ENCODE measurements around the gene RAMP2.
A peak's percentile ranks its signal among the peaks of the same experiment; 100 is the strongest.

The RAMP2 gene

DNA sequence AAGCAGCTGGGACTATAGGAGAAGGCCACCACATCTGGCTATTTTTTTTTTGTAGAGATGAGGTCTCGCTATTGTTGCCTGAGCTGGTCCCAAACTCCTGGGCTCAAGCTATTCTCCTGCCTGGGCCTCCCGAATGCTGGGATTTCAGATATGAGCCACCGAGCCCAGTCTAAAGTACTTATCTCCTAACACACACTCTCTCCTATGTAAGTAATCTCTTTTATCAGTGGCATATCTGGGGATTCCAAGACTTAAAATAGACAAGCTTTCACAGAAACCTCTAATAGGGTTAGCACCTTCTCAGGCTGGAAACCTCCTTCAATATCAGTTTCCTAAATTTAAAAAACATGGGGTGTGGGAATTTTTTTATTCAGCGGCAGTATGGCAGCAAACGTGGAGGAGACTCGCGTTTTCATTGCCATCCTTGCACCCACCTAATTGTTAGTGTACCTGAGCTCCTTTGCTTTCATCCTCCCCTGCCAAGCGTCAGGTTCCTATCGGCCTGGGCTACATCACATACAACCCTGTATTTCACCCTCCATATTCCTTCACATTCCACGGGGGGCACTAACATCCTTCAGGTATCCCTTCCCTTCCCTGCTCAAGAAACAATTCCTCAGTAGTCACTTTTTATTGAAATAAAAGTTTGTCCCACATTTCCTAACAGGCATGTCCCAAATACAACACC is 17.3 kb upstream of the RAMP2 start:
- H3K4me3 ChIP-seq (ENCODE audit: low read depth, low read length), result peak overlapping the region; percentile 73
- TF ChIP-seq, protein P1, sequence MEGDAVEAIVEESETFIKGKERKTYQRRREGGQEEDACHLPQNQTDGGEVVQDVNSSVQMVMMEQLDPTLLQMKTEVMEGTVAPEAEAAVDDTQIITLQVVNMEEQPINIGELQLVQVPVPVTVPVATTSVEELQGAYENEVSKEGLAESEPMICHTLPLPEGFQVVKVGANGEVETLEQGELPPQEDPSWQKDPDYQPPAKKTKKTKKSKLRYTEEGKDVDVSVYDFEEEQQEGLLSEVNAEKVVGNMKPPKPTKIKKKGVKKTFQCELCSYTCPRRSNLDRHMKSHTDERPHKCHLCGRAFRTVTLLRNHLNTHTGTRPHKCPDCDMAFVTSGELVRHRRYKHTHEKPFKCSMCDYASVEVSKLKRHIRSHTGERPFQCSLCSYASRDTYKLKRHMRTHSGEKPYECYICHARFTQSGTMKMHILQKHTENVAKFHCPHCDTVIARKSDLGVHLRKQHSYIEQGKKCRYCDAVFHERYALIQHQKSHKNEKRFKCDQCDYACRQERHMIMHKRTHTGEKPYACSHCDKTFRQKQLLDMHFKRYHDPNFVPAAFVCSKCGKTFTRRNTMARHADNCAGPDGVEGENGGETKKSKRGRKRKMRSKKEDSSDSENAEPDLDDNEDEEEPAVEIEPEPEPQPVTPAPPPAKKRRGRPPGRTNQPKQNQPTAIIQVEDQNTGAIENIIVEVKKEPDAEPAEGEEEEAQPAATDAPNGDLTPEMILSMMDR (IDR thresholded peaks at IDR 0.05; ENCODE audit: low read depth, low read length), result no peak
- DNase-seq (ENCODE audit: low read depth, low spot score), result no peak
- in situ Hi-C loops (cut with HindIII; ENCODE audit: low sequenced_read_pairs), result no loop called here

DNA sequence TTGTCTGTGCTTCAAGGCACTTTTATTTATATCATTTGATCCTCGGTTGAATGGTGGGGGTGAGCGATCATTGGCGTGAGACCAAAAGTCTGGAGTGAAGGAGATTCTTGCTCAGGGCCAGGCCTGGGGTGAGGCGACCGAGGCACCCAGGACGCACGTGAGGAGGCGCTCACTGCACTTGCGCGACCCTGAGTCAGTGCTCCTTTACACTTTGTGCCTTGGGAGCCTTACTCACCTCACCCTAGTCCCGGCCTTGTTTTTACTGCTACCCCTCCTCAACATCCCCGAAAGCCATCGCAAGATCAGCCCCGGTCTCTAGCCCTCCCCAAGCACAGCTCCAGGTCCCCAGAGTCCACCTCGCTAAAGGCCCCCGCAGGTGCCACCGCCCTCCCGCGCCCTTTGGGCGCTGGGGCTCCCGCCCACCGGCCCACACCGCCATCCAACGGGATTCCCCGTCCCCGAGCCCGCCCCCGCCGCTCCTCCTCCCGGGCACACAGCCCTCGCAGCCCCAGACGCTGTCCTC is 16.7 kb upstream of the RAMP2 start:
- peak; percentile 36 for DNase-seq (ENCODE audit: low read depth, low spot score)
- in situ Hi-C loops (cut with HindIII; ENCODE audit: low sequenced_read_pairs), result no loop called here
- TF ChIP-seq, protein P1 (IDR thresholded peaks at IDR 0.05; ENCODE audit: low read depth, low read length), result no peak
- H3K4me3 ChIP-seq (ENCODE audit: low read depth, low read length), result peak overlapping the region; percentile 73

DNA sequence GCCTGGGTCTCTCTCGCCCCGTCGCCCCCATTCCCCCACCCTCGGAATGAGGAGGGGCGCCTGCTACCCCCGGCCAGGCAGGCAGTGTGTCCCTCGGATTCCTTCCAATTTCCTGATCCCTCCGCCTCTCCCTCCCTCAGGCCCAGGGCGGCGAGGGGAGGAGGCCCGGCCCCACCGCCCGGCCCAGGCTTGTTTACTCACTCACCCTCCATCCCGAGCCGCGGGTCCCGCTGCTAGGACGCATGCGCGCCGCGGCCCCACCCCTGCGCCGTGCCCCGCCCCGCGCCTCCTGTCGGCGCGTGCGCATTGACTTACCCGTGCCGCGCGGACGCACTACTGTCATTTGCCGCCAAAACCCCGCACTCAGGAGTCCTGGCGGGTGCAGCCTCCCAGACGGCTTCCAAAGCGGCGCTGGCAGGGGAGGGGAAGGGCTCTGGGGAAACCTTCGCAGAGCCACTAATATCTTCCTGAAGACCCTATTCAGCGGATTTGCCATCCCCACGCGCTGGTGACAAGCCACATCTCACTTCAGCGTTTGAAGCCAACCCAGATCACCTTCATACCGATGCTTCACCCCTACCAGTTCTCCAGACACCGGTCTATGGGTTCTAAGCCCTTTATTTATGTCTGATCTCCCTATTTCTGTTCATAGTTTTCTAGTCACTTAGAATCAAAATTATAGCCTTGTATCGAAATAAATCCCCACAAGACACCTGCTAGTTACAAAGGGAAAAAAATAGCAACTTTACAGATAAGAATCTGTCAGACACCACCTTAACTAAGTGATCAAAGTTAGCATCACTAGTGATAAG is 16.0 kb upstream of the RAMP2 start, which contains the start of gene EZH1:
TSS of gene EZH1 (minus strand) at position 235 of the 812 bp plus-strand sequence. CDS start 16,099 bp downstream, outside the sequence.
- peak within 1 kb of the TSS; percentile 73 for H3K4me3 ChIP-seq (ENCODE audit: low read depth, low read length)
- in situ Hi-C loops (cut with HindIII; ENCODE audit: low sequenced_read_pairs), result no loop called here
- TF ChIP-seq, protein P1 (IDR thresholded peaks at IDR 0.05; ENCODE audit: low read depth, low read length), result no peak
- DNase-seq (ENCODE audit: low read depth, low spot score), result peak; percentile 91

DNA sequence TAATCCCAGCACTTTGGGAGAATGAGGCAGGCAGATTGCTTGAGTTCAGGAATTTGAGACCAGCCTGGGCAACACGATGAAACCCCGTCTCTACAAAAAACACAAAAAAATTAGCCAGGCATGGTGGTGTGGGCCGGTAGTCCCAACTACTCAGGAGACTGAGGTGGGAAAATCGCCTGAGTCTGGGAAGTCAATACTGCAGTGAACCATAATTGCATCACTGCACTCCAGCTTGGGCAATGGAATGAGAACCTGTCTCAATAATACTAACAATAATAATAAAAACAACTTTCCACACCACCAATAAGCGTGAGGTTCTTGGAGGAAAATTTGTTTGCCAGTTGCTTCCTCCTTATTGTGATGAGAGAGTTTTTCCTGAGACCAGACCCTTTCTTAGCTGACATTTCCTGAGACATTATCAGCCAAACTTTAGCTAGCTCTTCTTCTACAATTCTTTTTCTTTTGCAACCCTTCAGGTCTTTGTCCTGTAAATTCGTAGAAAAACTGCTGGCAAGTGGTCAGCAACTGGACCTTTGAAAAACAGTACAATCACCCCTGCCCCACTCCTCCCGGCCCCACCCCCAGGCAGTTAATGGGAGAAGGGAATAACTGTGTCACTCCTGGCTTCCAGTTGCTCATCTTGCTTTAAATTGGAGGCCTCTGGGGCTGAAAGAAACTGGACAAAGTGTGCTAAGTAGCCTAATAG is 12.7 kb upstream of the RAMP2 start:
- in situ Hi-C loops (cut with HindIII; ENCODE audit: low sequenced_read_pairs), result no loop called here
- TF ChIP-seq, protein P1 (IDR thresholded peaks at IDR 0.05; ENCODE audit: low read depth, low read length), result no peak
- H3K4me3 ChIP-seq (ENCODE audit: low read depth, low read length), result no peak overlapping the region
- DNase-seq (ENCODE audit: low read depth, low spot score), result no peak

DNA sequence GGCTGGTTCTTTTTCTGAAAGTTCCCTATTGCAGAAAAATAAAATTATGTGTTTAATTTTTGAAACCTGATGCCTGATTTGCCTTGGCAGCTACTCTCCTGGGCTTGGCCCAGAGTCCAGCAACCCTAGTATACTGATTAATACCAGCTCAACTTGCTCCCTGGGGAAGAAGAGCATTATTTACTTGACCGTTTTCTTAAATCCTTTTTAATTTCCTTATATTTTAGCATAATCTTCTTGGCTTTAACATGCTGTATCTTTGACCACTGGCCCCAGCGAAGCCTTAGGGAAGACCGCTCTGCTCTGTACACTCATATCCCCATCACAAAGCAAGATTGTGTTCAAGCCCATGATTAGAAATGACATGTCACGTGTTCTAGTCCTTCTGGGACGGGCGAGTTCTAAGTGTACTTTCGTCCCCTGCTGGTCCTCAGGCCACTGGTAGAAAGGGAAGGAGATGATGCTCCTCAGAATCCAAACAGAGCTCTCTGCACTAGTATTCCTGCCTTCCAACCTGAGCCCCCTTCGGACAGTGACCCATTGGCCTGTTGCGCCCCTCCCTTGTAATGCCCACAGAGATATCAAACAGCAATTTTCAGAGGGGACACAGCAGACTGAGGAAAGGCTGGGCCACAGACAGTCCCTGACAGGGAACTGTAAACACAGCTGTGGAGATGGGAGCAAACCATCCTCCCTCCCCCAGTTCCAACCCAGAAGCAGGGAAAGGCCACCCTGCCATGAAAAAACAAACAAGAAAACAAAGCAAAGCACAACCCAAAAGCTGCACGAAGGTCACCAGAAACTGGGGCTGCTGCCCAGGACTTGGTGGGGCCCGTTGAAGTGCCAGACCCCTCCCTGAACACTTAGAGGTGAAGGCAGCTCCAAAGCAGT is 11.9 kb upstream of the RAMP2 start:
- DNase-seq (ENCODE audit: low read depth, low spot score), result no peak
- in situ Hi-C loops (cut with HindIII; ENCODE audit: low sequenced_read_pairs), result no loop called here
- no peak overlapping the region for H3K4me3 ChIP-seq (ENCODE audit: low read depth, low read length)
- TF ChIP-seq, protein P1 (IDR thresholded peaks at IDR 0.05; ENCODE audit: low read depth, low read length), result no peak
